ENCODE results near the gene SLC2A11. TPM values are rescaled to one million over a fixed set of nuclear protein-coding genes. Genes with fewer than 3 reads are reported as not detected.
"Not testable (repeated sequence)": the region's sequence is repeated elsewhere in the genome, so short reads cannot be mapped to it uniquely, and the experiment has no call there.

SLC2A11 gene
- total and polyA plus RNA-seq, 10 of the 15 experiments (the other 5 are each of a cell fraction or from before 2014, with no cell fraction given): 0.98 to 18.3 (median 8.6) TPM

GRCh38 chr22:23904573-23905254 is 47.0 kb downstream of the SLC2A11 start (continued):
- TF ChIP-seq USF1 (IDR thresholded peaks at IDR 0.05; ENCODE audit: borderline replicate concordance, extremely low read length, insufficient read depth, low read depth, low read length): no peak
- no peak for TF ChIP-seq CEBPB (IDR thresholded peaks at IDR 0.05; ENCODE audit: borderline replicate concordance in 1 of 2, low read depth in 2 of 2, low read length in 2 of 2)
- no peak for TF ChIP-seq MYB (IDR thresholded peaks at IDR 0.05; ENCODE audit: borderline replicate concordance, low read depth, low read length)
- TF ChIP-seq RFX5 (IDR thresholded peaks at IDR 0.05; ENCODE audit: low read depth, low read length): no peak
- no peak for TF ChIP-seq KLF5 (IDR thresholded peaks at IDR 0.05; ENCODE audit: partially characterized antibody)
- TF ChIP-seq CREM (IDR thresholded peaks at IDR 0.05; ENCODE audit: low read depth): no peak

GRCh38 chr22:23906641-23907040 is 49.0 kb downstream of the SLC2A11 start:
- H3K9ac ChIP-seq (ENCODE audit: control insufficient read depth, insufficient read depth, low read length): no peak overlapping the region
- H3K4me2 ChIP-seq (ENCODE audit: control insufficient read depth, insufficient read depth): no peak overlapping the region
- H3K9me3 ChIP-seq (replicated peaks; ENCODE audit: control insufficient read depth, insufficient read depth, low read length): no peaks in the 10 kb centered on the region
- H3K36me3 ChIP-seq (ENCODE audit: control insufficient read depth in 2 of 2, insufficient read depth in 2 of 2, low read length in 1 of 2): no peaks in the 10 kb centered on the region
- H3K27me3 ChIP-seq (replicated peaks in 1 of 2; ENCODE audit: control insufficient read depth in 2 of 2, insufficient read depth in 2 of 2, low read length in 1 of 2): no peaks in the 10 kb centered on the region
- H3K79me2 ChIP-seq (ENCODE audit: control insufficient read depth, insufficient read depth, low read length): no peaks in the 10 kb centered on the region
- no peak overlapping the region for H3K27ac ChIP-seq (ENCODE audit: control insufficient read depth, insufficient read depth)
- intact Hi-C loops (cut with micrococcal nuclease; ENCODE audit: unreplicated experiment): no loop called here
- RAD21 ChIA-PET (ENCODE audit: unreplicated experiment): no interaction called here
- 95% methylated on average over 4 of the region's 4 CpGs for WGBS (ENCODE audit: insufficient coverage, insufficient replicate concordance, low lambda C conversion rate, missing lambda C conversion rate)
- H3K4me3 ChIP-seq: no peak overlapping the region
- no TSS peak for BruUV-seq (replicated peaks)
- no peak for DNase-seq (ENCODE audit: low read depth, low spot score)
- FAIRE-seq: no peak
- no peak overlapping the region for H2AFZ ChIP-seq (ENCODE audit: control insufficient read depth, low read depth, low read length)
- no peaks in the 10 kb centered on the region for H4K20me1 ChIP-seq (ENCODE audit: control insufficient read depth, insufficient read depth)
- no peak for ATAC-seq
- POLR2A ChIA-PET: no interaction called here
- CTCF ChIA-PET: no interaction called here
- in situ Hi-C loops (cut with MboI): no loop called here
- TF ChIP-seq SIN3A (IDR thresholded peaks at IDR 0.05; ENCODE audit: low read depth, low read length) (no peak), POLR2A (IDR thresholded peaks at IDR 0.05; ENCODE audit: low read depth, low read length) (no peak), JUND (IDR thresholded peaks at IDR 0.05; ENCODE audit: low read depth, low read length) (no peak), POU2F2 (IDR thresholded peaks at IDR 0.05; ENCODE audit: borderline replicate concordance, low read depth, low read length) (no peak), ELK1 (IDR thresholded peaks at IDR 0.05; ENCODE audit: low read depth, low read length) (no peak)
- no peaks in the 10 kb centered on the region for H3K4me1 ChIP-seq (ENCODE audit: control insufficient read depth, insufficient read depth, low read length)
- SMC1A ChIA-PET (ENCODE audit: uncharacterized antibody, unreplicated experiment): no interaction called here

- in situ Hi-C loops (cut with MboI); intact Hi-C loops (cut with micrococcal nuclease; ENCODE audit: unreplicated experiment); H4K20me1 ChIP-seq (ENCODE audit: control insufficient read depth, insufficient read depth); H3K4me3 ChIP-seq; RAD21 ChIA-PET (ENCODE audit: unreplicated experiment); CTCF ChIA-PET; H3K4me2 ChIP-seq (ENCODE audit: control insufficient read depth, insufficient read depth); FAIRE-seq; BruUV-seq (replicated peaks); DNase-seq (ENCODE audit: low read depth, low spot score); H3K9me3 ChIP-seq (replicated peaks; ENCODE audit: control insufficient read depth, insufficient read depth, low read length); H2AFZ ChIP-seq (ENCODE audit: control insufficient read depth, low read depth, low read length); H3K9ac ChIP-seq (ENCODE audit: control insufficient read depth, insufficient read depth, low read length); H3K36me3 ChIP-seq (ENCODE audit: control insufficient read depth in 2 of 2, insufficient read depth in 2 of 2, low read length in 1 of 2); POLR2A ChIA-PET; H3K27ac ChIP-seq (ENCODE audit: control insufficient read depth, insufficient read depth); H3K4me1 ChIP-seq (ENCODE audit: control insufficient read depth, insufficient read depth, low read length); H3K27me3 ChIP-seq (replicated peaks in 1 of 2; ENCODE audit: control insufficient read depth in 2 of 2, insufficient read depth in 2 of 2, low read length in 1 of 2); ATAC-seq; H3K79me2 ChIP-seq (ENCODE audit: control insufficient read depth, insufficient read depth, low read length); SMC1A ChIA-PET (ENCODE audit: uncharacterized antibody, unreplicated experiment): not testable (repeated sequence)
- WGBS (ENCODE audit: insufficient coverage, insufficient replicate concordance, low lambda C conversion rate, missing lambda C conversion rate): 75% methylated on average over 10 of the region's 10 CpGs
Observed at GRCh38 chr22:23907423-23907822, 49.7 kb downstream of the SLC2A11 start.

All from GM12878 (cell line).